ENCODE measurements around the gene KCNA2. TPM values are rescaled to one million over a fixed set of nuclear protein-coding genes. Genes with fewer than 3 reads are reported as not detected.

Gene KCNA2
- total RNA-seq, 1 donor from 2014 or later, result 0.64 TPM

DNA sequence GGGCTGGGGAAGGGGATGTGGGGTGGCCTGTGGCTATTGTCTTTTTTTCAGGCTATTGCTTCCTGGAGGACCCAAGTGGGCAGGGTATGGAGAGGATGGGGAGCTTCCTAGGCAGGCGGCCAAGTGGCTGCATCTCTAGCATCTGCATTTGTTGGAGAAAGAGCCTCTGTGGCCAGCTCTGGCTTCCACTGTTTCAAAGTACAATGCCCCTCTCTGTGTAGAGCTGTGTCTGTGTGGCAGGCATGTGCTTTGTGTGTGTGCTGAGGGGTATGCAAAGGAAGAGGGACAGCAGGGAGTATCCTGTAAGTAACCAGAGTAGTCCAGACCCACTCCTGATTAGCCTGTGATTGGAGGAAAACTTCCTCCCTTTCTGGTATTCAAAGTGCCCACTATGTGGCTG, 40.6 kb downstream of the KCNA2 start:
- no peak overlapping the region for H3K27ac ChIP-seq
- no peaks in the 10 kb centered on the region for H3K4me1 ChIP-seq
- ATAC-seq (no peak), DNase-seq (no peak)
- intact Hi-C loops (cut with DNase I), result no loop called here
- H3K4me3 ChIP-seq, result no peak overlapping the region
- TF ChIP-seq, protein P1, sequence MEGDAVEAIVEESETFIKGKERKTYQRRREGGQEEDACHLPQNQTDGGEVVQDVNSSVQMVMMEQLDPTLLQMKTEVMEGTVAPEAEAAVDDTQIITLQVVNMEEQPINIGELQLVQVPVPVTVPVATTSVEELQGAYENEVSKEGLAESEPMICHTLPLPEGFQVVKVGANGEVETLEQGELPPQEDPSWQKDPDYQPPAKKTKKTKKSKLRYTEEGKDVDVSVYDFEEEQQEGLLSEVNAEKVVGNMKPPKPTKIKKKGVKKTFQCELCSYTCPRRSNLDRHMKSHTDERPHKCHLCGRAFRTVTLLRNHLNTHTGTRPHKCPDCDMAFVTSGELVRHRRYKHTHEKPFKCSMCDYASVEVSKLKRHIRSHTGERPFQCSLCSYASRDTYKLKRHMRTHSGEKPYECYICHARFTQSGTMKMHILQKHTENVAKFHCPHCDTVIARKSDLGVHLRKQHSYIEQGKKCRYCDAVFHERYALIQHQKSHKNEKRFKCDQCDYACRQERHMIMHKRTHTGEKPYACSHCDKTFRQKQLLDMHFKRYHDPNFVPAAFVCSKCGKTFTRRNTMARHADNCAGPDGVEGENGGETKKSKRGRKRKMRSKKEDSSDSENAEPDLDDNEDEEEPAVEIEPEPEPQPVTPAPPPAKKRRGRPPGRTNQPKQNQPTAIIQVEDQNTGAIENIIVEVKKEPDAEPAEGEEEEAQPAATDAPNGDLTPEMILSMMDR (IDR thresholded peaks at IDR 0.05), result no peak
- H3K36me3 ChIP-seq, result no peaks in the 10 kb centered on the region
- H3K9me3 ChIP-seq, result no peaks in the 10 kb centered on the region
- peaks cover 11% of the 10 kb centered on the region for H3K27me3 ChIP-seq

DNA sequence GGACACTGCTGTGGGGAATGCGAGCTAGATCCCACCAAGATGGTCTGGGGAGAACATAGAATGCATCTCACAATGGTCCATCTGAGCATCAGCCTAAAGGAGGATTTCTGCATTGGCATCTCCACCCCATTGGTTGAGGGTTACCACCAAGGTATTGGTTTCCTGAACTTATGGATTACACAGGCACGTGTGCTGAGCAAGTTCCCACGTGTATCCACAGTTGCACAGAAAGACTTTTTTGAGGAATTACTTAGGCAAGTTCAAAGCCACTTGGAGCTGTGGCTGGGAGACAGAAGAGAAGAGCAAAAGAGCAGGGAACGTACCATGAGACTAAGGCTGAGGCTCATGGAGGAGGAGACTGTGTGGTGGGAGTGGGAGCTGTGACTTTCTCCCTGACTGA, 43.1 kb downstream of the KCNA2 start:
- no peaks in the 10 kb centered on the region for H3K9me3 ChIP-seq
- DNase-seq (no peak), ATAC-seq (no peak)
- no peak overlapping the region for H3K27ac ChIP-seq
- intact Hi-C loops (cut with DNase I), result no loop called here
- H3K27me3 ChIP-seq, result peaks cover 5% of the 10 kb centered on the region
- H3K4me3 ChIP-seq, result no peak overlapping the region
- H3K4me1 ChIP-seq, result no peaks in the 10 kb centered on the region
- TF ChIP-seq, protein P1 (IDR thresholded peaks at IDR 0.05), result no peak
- H3K36me3 ChIP-seq, result no peaks in the 10 kb centered on the region

DNA sequence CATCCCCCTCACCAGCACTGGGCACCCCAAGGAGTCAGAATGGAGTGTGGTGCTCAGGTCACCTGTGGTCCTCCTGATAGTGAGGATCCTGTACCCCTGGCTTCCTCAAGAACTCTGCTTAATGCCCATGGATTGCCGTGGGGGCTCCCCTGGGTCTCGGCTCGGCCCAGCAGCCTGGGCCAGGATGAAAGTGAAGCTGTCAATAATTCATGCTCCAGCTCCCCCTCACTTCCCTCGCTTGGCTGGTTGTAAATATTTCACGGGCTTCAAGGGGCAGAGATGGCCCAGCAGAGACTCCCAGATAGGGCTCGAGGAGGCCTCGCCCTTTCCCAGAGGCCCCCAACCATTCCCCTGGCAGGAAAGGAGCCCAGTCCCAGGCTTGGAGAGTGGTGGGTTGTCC, 44.6 kb downstream of the KCNA2 start:
- H3K27ac ChIP-seq, result no peak overlapping the region
- no peaks in the 10 kb centered on the region for H3K9me3 ChIP-seq
- DNase-seq (no peak), ATAC-seq (no peak)
- no peak overlapping the region for H3K4me3 ChIP-seq
- intact Hi-C loops (cut with DNase I), result no loop called here
- no peaks in the 10 kb centered on the region for H3K4me1 ChIP-seq
- TF ChIP-seq, protein P1 (IDR thresholded peaks at IDR 0.05), result no peak
- H3K27me3 ChIP-seq, result peaks cover 5% of the 10 kb centered on the region
- no peaks in the 10 kb centered on the region for H3K36me3 ChIP-seq

DNA sequence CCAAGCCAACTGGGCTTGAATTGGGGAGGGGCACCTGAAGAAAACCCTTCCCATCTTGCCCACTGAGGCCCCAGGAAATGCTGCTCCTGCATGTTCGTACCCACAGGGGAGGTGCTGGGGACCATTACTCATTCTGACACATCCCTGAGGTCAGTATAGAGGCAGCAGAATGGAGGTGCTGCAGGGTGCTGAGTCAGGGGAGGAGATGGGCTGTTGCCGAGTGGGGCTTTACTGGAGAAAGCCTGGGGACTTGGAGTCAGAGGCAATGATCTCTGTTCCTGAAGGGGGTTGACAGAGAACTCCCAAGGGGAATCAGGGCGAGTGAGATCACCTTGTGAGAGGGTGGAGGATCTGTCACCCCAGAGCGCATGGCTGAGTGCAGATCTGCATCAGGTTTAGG, 47.0 kb downstream of the KCNA2 start:
- ATAC-seq (no peak), DNase-seq (no peak)
- TF ChIP-seq, protein P1 (IDR thresholded peaks at IDR 0.05), result no peak
- H3K27me3 ChIP-seq, result peaks cover 14% of the 10 kb centered on the region
- H3K27ac ChIP-seq, result no peak overlapping the region
- no peaks in the 10 kb centered on the region for H3K36me3 ChIP-seq
- H3K4me3 ChIP-seq, result no peak overlapping the region
- intact Hi-C loops (cut with DNase I), result no loop called here
- no peaks in the 10 kb centered on the region for H3K4me1 ChIP-seq
- H3K9me3 ChIP-seq, result no peaks in the 10 kb centered on the region

DNA sequence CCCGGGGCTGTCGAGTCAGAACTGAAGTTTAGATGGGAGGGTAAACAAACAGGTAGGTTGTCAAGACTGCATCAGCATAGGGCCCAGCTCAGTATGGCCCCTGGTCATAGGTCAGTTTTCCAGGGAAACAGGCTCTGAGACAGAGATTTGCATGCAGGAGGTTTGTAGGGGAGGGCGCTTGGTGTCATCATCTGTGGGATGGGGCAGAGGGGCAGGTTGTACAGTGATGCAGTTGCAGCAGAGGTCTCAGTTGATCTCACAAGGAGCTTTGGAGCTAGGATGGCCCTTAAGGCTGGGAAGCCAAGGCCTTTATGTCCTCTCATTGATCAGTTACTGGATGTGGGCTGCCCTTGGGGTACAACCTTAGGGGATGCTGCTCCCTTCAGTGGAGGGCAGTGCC, 48.7 kb downstream of the KCNA2 start:
- no peak for ATAC-seq
- Histone ChIP-seq H3K4me1 (no peaks in the 10 kb centered on the region), H3K27me3 (peaks cover 18% of the 10 kb centered on the region), H3K4me3 (no peak overlapping the region), H3K9me3 (no peaks in the 10 kb centered on the region), H3K27ac (no peak overlapping the region), H3K36me3 (no peaks in the 10 kb centered on the region)
- intact Hi-C loops (cut with DNase I), result no loop called here
- no peak for DNase-seq
- TF ChIP-seq, protein P1 (IDR thresholded peaks at IDR 0.05), result no peak

DNA sequence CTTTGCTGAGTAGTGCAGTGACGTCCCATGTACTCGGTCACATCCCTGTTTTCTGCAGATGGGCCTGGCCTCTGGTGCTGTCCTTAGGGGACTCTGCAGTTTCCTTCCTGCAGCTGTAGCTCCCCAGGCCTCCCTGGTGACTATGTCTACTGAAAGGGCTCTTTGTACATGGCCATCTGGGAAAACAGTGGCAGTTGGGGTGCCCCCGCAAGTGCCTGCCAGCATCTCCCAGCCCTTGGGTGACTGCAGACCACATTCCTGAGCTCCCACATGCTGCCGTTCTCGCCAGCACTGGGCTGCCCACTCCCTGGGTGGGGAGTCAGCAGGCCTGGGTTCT, 49.7 kb downstream of the KCNA2 start:
- no peak for ATAC-seq
- TF ChIP-seq, protein P1 (IDR thresholded peaks at IDR 0.05), result no peak
- no peak for DNase-seq
- H3K9me3 ChIP-seq, result no peaks in the 10 kb centered on the region
- peaks cover 18% of the 10 kb centered on the region for H3K27me3 ChIP-seq
- no peaks in the 10 kb centered on the region for H3K4me1 ChIP-seq
- H3K27ac ChIP-seq, result no peak overlapping the region
- no peak overlapping the region for H3K4me3 ChIP-seq
- intact Hi-C loops (cut with DNase I), result no loop called here
- no peaks in the 10 kb centered on the region for H3K36me3 ChIP-seq
